HG03575 (cell line): ENCODE measurements around the gene TRIM15.

Source experiments
- ATAC-seq: cut with Tn5 transposase; IDR thresholded peaks from one replicate; pipeline ENCODE4 v1.9.1; 2021; ENCODE audit not compliant: unreplicated experiment, insufficient number of reproducible peaks, low FRiP score; ENCODE audit errors: extremely low read depth

The TRIM15 gene

GRCh38 chr6:30188541-30188940 lies 25.2 kb downstream of the TRIM15 start:
- ATAC-seq, result no peak

GRCh38 chr6:30192076-30192475 lies 28.7 kb downstream of the TRIM15 start:
- ATAC-seq, result no peak

GRCh38 chr6:30194797-30195690 lies 31.7 kb downstream of the TRIM15 start:
- no peak for ATAC-seq

GRCh38 chr6:30195951-30196350 lies 32.6 kb downstream of the TRIM15 start:
- no peak for ATAC-seq

GRCh38 chr6:30196376-30196775 lies 33.0 kb downstream of the TRIM15 start:
- no peak for ATAC-seq

GRCh38 chr6:30198166-30199084 lies 35.1 kb downstream of the TRIM15 start:
- ATAC-seq, result no peak

- no peak for ATAC-seq
Measured at GRCh38 chr6:30200551-30201281, 37.4 kb downstream of the TRIM15 start.

- ATAC-seq, result no peak
Measured at GRCh38 chr6:30202366-30202765, 39.0 kb downstream of the TRIM15 start.

- ATAC-seq, result no peak
Measured at GRCh38 chr6:30204116-30204515, 40.8 kb downstream of the TRIM15 start.

- no peak for ATAC-seq
Measured at GRCh38 chr6:30206152-30206551, 42.8 kb downstream of the TRIM15 start.

- ATAC-seq, result no peak
Measured at GRCh38 chr6:30206799-30207618, 43.7 kb downstream of the TRIM15 start.

- ATAC-seq, result no peak
Measured at GRCh38 chr6:30207619-30208295, 44.4 kb downstream of the TRIM15 start.

- no peak for ATAC-seq
Measured at GRCh38 chr6:30211306-30211705, 48.0 kb downstream of the TRIM15 start.

- no peak for ATAC-seq
Measured at GRCh38 chr6:30211899-30212298, 48.6 kb downstream of the TRIM15 start.

GRCh38 chr6:30212865-30213666 lies 49.7 kb downstream of the TRIM15 start, which contains the start of gene TRIM26:
TSS of gene TRIM26 (minus strand) at chr6:30213406. CDS start at chr6:30199103, 14,303 bp downstream.
- ATAC-seq, result peak; percentile 55

GRCh38 chr6:30213667-30213956 lies 50.3 kb downstream of the TRIM15 start:
- no peak for ATAC-seq

- no peak for ATAC-seq
Measured at GRCh38 chr6:30213957-30214656, 50.8 kb downstream of the TRIM15 start.
